Measurements from ENCODE around the gene PDHX.
"Not testable (repeated sequence)": the region's sequence is repeated elsewhere in the genome, so short reads cannot be mapped to it uniquely, and the experiment has no call there.

PDHX gene

GRCh38 chr11:34898474-34898873 is 17.9 kb upstream of the PDHX start:
- Mint-ChIP-seq H3K4me1 (ENCODE audit: low read depth) (no peaks in the 10 kb centered on the region), H3K36me3 (ENCODE audit: low read depth) (peaks cover 37% of the 10 kb centered on the region), H3K27ac (no peak overlapping the region), H3K4me3 (no peak overlapping the region), H3K27me3 (ENCODE audit: low read depth) (no peaks in the 10 kb centered on the region), H3K9me3 (peaks cover 54% of the 10 kb centered on the region)
- no peak for DNase-seq (ENCODE audit: low spot score)

- Mint-ChIP-seq H3K4me1 (ENCODE audit: low read depth) (no peaks in the 10 kb centered on the region), H3K27me3 (ENCODE audit: low read depth) (no peaks in the 10 kb centered on the region), H3K9me3 (peaks cover 57% of the 10 kb centered on the region), H3K27ac (no peak overlapping the region), H3K36me3 (ENCODE audit: low read depth) (peaks cover 39% of the 10 kb centered on the region), H3K4me3 (no peak overlapping the region)
- no peak for DNase-seq (ENCODE audit: low spot score)
Measured at GRCh38 chr11:34899633-34900016, 16.8 kb upstream of the PDHX start.

- peaks cover 20% of the 10 kb centered on the region for H3K36me3 Mint-ChIP-seq (ENCODE audit: low read depth)
- H3K9me3 Mint-ChIP-seq, result peaks cover 33% of the 10 kb centered on the region
- no peak overlapping the region for H3K4me3 Mint-ChIP-seq
- no peak overlapping the region for H3K27ac Mint-ChIP-seq
- DNase-seq (ENCODE audit: low spot score), result no peak
- H3K27me3 Mint-ChIP-seq (ENCODE audit: low read depth), result no peaks in the 10 kb centered on the region
- H3K4me1 Mint-ChIP-seq (ENCODE audit: low read depth), result no peaks in the 10 kb centered on the region
Measured at GRCh38 chr11:34904421-34904955, 11.9 kb upstream of the PDHX start.

- Mint-ChIP-seq H3K27me3 (ENCODE audit: low read depth) (no peaks in the 10 kb centered on the region), H3K36me3 (ENCODE audit: low read depth) (peaks cover 17% of the 10 kb centered on the region), H3K4me1 (ENCODE audit: low read depth) (no peaks in the 10 kb centered on the region), H3K9me3 (peaks cover 22% of the 10 kb centered on the region), H3K27ac (no peak overlapping the region), H3K4me3 (no peak overlapping the region)
- no peak for DNase-seq (ENCODE audit: low spot score)
Measured at GRCh38 chr11:34905666-34906065, 10.8 kb upstream of the PDHX start.

GRCh38 chr11:34907934-34908593 is 8.4 kb upstream of the PDHX start:
- Mint-ChIP-seq H3K27me3 (ENCODE audit: low read depth) (no peaks in the 10 kb centered on the region), H3K9me3 (peaks cover 8% of the 10 kb centered on the region), H3K4me3 (no peak overlapping the region), H3K4me1 (ENCODE audit: low read depth) (peaks cover 3% of the 10 kb centered on the region), H3K27ac (no peak overlapping the region), H3K36me3 (ENCODE audit: low read depth) (peaks cover 11% of the 10 kb centered on the region)
- DNase-seq (ENCODE audit: low spot score), result no peak

- no peak overlapping the region for H3K27ac Mint-ChIP-seq
Measured at GRCh38 chr11:34909415-34909814, 7.0 kb upstream of the PDHX start.

GRCh38 chr11:34909955-34910354 is 6.5 kb upstream of the PDHX start:
- no peaks in the 10 kb centered on the region for H3K27me3 Mint-ChIP-seq (ENCODE audit: low read depth)

More at GRCh38 chr11:34909415-34909814, 7.0 kb upstream of the PDHX start:
- no peak overlapping the region for H3K4me3 Mint-ChIP-seq
- no peaks in the 10 kb centered on the region for H3K9me3 Mint-ChIP-seq
- DNase-seq (ENCODE audit: low spot score), result no peak
- no peaks in the 10 kb centered on the region for H3K27me3 Mint-ChIP-seq (ENCODE audit: low read depth)
- peaks cover 16% of the 10 kb centered on the region for H3K36me3 Mint-ChIP-seq (ENCODE audit: low read depth)
- peaks cover 8% of the 10 kb centered on the region for H3K4me1 Mint-ChIP-seq (ENCODE audit: low read depth)

GRCh38 chr11:34910817-34911216 is 5.6 kb upstream of the PDHX start:
- no peaks in the 10 kb centered on the region for H3K9me3 Mint-ChIP-seq
- peaks cover 19% of the 10 kb centered on the region for H3K36me3 Mint-ChIP-seq (ENCODE audit: low read depth)
- H3K27me3 Mint-ChIP-seq (ENCODE audit: low read depth), result no peaks in the 10 kb centered on the region
- H3K4me3 Mint-ChIP-seq, result no peak overlapping the region
- DNase-seq (ENCODE audit: low spot score), result no peak
- H3K27ac Mint-ChIP-seq, result no peak overlapping the region
- H3K4me1 Mint-ChIP-seq (ENCODE audit: low read depth), result peaks cover 16% of the 10 kb centered on the region

More at GRCh38 chr11:34909955-34910354, 6.5 kb upstream of the PDHX start:
- H3K4me3 Mint-ChIP-seq, result no peak overlapping the region
- H3K4me1 Mint-ChIP-seq (ENCODE audit: low read depth), result peaks cover 10% of the 10 kb centered on the region
- peaks cover 16% of the 10 kb centered on the region for H3K36me3 Mint-ChIP-seq (ENCODE audit: low read depth)
- H3K9me3 Mint-ChIP-seq, result no peaks in the 10 kb centered on the region
- H3K27ac Mint-ChIP-seq, result no peak overlapping the region
- DNase-seq (ENCODE audit: low spot score), result no peak

GRCh38 chr11:34911676-34912075 is 4.7 kb upstream of the PDHX start:
- no peaks in the 10 kb centered on the region for H3K9me3 Mint-ChIP-seq
- no peak overlapping the region for H3K27ac Mint-ChIP-seq
- DNase-seq (ENCODE audit: low spot score), result no peak
- peaks cover 16% of the 10 kb centered on the region for H3K4me1 Mint-ChIP-seq (ENCODE audit: low read depth)
- H3K27me3 Mint-ChIP-seq (ENCODE audit: low read depth), result no peaks in the 10 kb centered on the region
- no peak overlapping the region for H3K4me3 Mint-ChIP-seq
- peaks cover 19% of the 10 kb centered on the region for H3K36me3 Mint-ChIP-seq (ENCODE audit: low read depth)

- not testable (repeated sequence) for H3K4me3 Mint-ChIP-seq; H3K27ac Mint-ChIP-seq; H3K27me3 Mint-ChIP-seq (ENCODE audit: low read depth); DNase-seq (ENCODE audit: low spot score); H3K9me3 Mint-ChIP-seq
- Mint-ChIP-seq H3K36me3 (ENCODE audit: low read depth) (peaks cover 18% of the 10 kb centered on the region), H3K4me1 (ENCODE audit: low read depth) (peaks cover 31% of the 10 kb centered on the region)
Measured at GRCh38 chr11:34913556-34913955, 2.9 kb upstream of the PDHX start.

GRCh38 chr11:34915136-34916014 is 1.0 kb upstream of the PDHX start:
- DNase-seq (ENCODE audit: low spot score), result no peak
- H3K36me3 Mint-ChIP-seq (ENCODE audit: low read depth), result peaks cover 20% of the 10 kb centered on the region
- peak overlapping the region; percentile 97 for H3K4me3 Mint-ChIP-seq
- H3K27me3 Mint-ChIP-seq (ENCODE audit: low read depth), result no peaks in the 10 kb centered on the region
- no peaks in the 10 kb centered on the region for H3K9me3 Mint-ChIP-seq
- H3K27ac Mint-ChIP-seq, result peak overlapping the region; percentile 96
- peaks cover 34% of the 10 kb centered on the region for H3K4me1 Mint-ChIP-seq (ENCODE audit: low read depth)

- H3K27me3 Mint-ChIP-seq (ENCODE audit: low read depth), result no peaks in the 10 kb centered on the region
- H3K4me3 Mint-ChIP-seq, result peak overlapping the region; percentile 97
- H3K9me3 Mint-ChIP-seq, result no peaks in the 10 kb centered on the region
- H3K27ac Mint-ChIP-seq, result peak overlapping the region; percentile 96
- DNase-seq (ENCODE audit: low spot score), result no peak
- peaks cover 34% of the 10 kb centered on the region for H3K4me1 Mint-ChIP-seq (ENCODE audit: low read depth)
- H3K36me3 Mint-ChIP-seq (ENCODE audit: low read depth), result peaks cover 20% of the 10 kb centered on the region
Measured at GRCh38 chr11:34916843-34917770, 689 bp downstream of the PDHX start.

GRCh38 chr11:34921156-34921555 is 4.7 kb downstream of the PDHX start:
- H3K36me3 Mint-ChIP-seq (ENCODE audit: low read depth), result peaks cover 3% of the 10 kb centered on the region
- no peaks in the 10 kb centered on the region for H3K9me3 Mint-ChIP-seq
- no peak overlapping the region for H3K4me3 Mint-ChIP-seq
- DNase-seq (ENCODE audit: low spot score), result no peak
- peaks cover 20% of the 10 kb centered on the region for H3K4me1 Mint-ChIP-seq (ENCODE audit: low read depth)
- H3K27me3 Mint-ChIP-seq (ENCODE audit: low read depth), result no peaks in the 10 kb centered on the region
- H3K27ac Mint-ChIP-seq, result no peak overlapping the region
